Hypothalamus (tissue), 51 donors: ENCODE results near the gene KRTAP3-2.

ENCODE experiments used
- DNase-seq, 51 donors: peaks; one replicate each; lab custom pipeline; 2025; lab: John Stamatoyannopoulos, UW

The KRTAP3-2 gene

GRCh38 chr17:41012326-41013120, 12.8 kb upstream of the KRTAP3-2 start:
- no peak for DNase-seq

DNA sequence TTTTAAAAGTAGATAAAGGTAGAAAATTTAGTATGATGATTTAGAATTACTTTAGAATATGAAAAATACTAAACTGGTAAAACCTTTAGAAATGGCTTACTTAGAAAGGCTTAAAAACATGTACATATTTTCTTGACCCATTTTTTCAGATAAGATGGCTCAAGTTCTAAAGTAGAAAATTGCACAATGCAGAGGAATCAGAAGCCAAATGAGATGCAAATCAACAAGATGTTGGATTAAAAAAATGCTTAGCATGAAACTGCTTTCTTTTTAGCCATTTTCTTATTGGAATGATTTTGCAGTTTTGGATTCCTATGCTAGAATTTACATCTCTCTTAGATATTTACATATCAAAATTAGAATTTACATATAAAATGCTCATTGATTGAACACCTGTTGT, 10.7 kb upstream of the KRTAP3-2 start:
- no peak for DNase-seq

DNA sequence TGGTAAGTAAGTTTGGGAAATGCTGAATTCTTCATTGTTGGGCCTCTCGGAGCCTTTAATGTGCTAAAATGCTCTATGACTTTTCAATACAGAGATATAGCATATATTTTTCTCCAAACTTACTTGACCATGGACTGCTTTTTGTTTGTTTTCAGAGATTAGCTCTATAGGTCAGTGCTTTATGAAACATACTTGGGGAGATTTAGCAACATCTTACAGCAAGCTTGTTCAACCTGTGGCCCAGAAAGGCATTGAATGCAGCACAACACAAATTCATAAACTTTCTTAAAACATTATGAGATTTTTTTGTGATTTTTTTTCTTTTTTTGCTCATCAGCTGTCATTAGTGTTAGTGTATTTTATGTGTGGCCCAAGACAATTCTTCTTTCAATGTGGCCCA, 10.2 kb upstream of the KRTAP3-2 start:
- DNase-seq, result no peak

GRCh38 chr17:41009301-41009760, 9.6 kb upstream of the KRTAP3-2 start:
- DNase-seq, result no peak

DNA sequence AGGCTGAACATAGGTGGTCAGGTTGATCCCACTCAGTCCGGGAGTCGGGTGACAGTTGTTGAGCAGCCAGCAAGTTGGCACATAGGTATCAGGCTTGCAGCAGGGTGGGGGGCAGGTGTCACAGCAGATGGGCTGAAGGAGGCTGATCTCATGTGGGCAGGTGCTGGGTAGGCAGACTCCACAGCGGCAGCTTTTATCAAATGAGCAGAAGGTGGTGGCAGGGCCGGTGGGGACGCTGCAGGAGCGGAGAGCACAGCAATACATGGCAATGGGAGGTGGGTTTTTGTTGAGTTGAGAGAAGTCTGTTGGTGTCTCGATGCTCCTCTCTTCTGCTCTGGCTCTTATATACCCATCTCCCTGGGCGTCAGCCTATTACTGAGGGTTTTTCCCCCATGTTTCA, 9.1 kb upstream of the KRTAP3-2 start, which contains the start of gene KRTAP3-1:
TSS of gene KRTAP3-1 (minus strand) at position 318 of the 400 bp plus-strand sequence. CDS start at position 264, 54 bp downstream.
- no peak for DNase-seq

DNA sequence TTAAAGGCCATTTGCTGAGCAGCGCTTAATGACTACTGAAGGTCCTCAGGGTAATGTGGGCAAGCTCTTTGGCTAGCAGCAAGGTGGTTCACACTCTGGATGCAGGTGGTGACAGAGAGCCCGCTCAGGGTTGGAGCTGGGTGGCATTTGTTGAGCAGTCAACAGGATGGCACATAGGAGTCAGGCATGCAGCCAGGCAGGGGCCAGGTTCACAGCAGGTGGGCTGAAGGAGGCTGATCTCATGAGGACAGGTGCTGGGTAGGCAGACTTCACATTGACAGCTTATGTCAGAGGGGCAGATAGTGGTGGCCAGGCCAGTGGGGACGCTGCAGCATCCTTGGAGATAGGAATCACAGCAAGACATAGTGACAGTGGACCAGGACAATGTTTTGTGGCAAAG, 4.7 kb upstream of the KRTAP3-2 start:
- DNase-seq, result no peak

DNA sequence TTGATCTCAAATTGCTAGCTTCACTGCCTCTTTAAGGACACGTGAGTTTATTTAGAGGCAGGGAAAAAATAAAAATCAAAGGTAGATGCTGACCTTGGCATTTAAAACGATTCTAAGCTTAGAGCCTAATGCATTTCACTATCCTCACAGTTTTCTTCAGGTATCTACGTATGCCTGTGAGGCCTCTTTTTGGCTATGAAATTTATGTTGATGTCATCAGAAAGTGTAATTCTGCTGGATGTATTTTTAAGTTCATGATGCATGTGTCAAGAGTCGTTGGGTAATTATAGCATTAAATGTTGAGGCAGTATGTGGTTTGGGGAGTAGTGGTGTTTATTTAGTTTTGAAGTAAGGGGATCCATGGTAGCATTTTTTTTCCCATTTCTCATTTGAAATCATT, 4.2 kb upstream of the KRTAP3-2 start:
- no peak for DNase-seq

GRCh38 chr17:41002814-41003213, 3.1 kb upstream of the KRTAP3-2 start:
- no peak for DNase-seq

DNA sequence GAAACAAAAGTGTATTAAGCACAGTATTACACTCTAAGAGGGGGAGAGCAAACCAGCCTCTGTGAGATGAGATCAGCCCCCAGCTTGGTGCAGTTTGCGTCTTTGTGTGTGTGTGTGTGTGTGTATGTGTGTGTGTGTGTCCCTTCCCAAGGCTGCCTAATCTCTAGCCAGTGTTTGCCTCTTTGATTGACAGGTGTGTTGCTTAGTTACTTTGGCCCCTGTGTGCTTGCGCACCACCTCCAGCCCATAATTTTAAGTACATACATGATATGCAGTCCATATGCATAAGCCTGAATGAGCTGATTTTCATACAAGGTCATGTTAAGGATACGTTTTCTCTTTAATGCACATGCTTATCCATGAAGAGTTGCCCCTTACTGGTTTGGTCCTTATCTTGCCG, 2.1 kb upstream of the KRTAP3-2 start:
- no peak for DNase-seq

DNA sequence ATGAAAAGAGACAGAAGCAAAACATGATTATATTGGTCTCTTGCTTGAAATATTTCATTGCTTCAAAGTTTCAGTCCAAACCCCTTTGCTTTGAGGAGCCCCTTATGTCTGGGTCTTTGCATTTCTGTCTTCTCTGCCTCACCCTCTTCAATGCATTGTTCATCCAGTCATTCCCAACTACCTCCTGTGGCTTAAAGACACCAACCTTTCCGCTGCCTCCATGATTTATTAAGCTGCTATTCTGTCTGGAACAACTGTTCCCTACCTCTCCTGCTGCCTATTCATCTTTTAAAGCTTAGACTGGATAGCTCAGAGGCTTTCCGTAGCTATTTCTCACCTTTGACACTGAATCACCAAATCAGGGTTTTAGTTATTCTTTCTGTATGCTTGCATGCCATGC, 2.3 kb downstream of the KRTAP3-2 start:
- DNase-seq, result no peak

- DNase-seq, result no peak
Observed at GRCh38 chr17:40996829-40997228, 2.9 kb downstream of the KRTAP3-2 start.

DNA sequence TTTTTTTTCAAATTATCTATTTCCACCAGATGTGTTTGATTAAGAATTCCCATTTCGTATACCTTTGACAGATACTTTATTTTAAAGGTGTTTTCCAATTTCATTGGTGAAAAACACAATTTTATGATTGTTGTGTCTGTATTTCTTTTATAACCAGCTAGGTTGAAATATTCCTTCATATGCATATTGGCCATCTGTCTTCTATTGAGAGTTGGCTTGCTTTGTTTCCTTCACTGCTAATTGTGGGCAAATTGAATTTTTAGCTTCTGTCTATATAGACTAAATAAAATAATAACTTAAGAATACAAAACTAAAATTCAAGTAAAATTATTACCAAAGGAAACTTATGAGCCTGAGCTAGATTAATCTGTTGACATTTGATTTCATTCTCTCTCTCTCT, 4.6 kb downstream of the KRTAP3-2 start:
- no peak for DNase-seq

DNA sequence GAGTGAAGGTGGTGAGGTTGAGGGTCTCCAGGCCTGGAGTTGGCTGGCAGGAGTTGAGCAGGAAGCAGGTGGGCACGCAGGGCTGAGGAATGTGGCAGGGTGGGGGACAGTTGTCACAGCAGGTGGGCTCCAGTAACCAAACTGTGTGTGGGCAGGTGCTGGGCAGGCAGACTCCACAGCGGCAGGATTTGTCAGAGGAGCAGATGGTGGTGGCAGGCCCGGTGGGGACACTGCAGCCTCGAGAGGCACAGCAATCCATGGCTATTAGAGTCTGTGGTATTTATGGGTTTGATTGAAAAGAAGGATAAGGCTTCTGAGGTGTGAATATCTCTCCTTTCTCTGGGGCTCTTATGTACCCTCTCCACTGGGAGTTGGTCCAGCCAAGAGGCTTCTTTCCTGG, 5.9 kb downstream of the KRTAP3-2 start, which contains the start of gene KRTAP3-3:
TSS of gene KRTAP3-3 (minus strand) at position 326 of the 400 bp plus-strand sequence. CDS start at position 259, 67 bp downstream.
- no peak for DNase-seq

GRCh38 chr17:40993084-40993483, 6.6 kb downstream of the KRTAP3-2 start:
- no peak for DNase-seq

GRCh38 chr17:40992666-40993065, 7.0 kb downstream of the KRTAP3-2 start:
- DNase-seq, result no peak

DNA sequence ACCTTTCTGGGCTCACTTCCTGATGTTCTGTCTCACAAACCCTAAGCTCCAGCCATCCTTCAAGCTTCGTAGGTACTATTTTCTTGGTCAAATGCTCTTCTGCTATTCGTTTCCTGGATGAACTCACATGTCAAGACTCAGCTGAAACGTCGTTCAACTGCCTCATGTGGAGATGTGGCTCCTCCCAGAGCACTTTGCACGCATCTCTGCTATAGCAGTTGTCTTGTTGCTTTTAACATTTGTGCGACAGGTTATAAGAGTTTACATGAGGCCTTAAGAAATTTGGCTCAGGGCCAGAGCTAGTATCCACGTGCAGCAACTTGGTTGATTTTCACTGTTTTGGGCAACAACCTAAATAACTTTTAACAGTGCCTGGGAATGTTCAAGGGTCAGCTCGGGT, 12.8 kb downstream of the KRTAP3-2 start:
- no peak for DNase-seq

DNA sequence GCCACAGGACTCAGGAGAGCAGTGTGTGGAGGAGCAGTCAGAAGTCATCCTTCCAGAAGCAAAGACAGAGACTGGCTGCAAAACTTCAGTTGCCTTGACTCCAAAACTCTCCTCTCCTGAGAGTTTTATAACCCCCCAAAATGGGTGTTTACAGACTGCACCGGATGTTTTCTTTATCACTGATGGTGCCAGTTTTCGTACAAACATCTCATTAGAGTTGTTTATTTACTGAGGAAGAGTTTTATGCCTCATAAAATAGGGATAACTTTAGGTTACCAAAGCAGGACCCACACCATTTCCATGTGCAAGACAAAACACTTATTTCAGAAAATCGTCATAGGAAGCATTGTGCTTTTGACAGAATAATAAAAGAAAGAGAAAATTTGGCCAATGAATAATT, 15.5 kb downstream of the KRTAP3-2 start, which contains the start of gene KRT40:
TSS of gene KRT40 (minus strand) at position 101 of the 400 bp plus-strand sequence. CDS start at position 48, 53 bp downstream.
- DNase-seq, result no peak

- DNase-seq, result no peak
Observed at GRCh38 chr17:40981115-40981514, 18.6 kb downstream of the KRTAP3-2 start.

GRCh38 chr17:40980596-40980995, 19.1 kb downstream of the KRTAP3-2 start:
- DNase-seq, result peak in 23 of 51 donors; percentile 1 to 48 (median 18)

DNA sequence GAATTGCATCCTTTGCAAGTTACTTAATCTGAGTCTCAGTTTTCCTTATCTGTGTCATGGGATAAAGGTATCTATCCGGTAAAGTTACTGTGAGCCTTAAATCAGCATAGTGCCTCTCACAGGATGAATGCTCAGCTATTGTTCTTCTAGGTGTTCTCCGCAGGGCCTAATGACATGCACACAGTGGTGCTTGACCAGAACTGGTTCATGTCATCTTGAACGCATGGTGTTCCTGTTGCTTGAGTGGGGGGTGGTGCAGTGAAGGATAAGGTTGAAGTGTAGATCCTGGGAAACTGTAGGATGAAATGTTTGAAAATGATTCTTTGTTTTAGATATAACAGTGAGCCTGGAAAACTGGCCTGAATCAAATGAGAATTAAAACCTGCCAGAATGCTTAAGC, 19.6 kb downstream of the KRTAP3-2 start:
- no peak for DNase-seq

GRCh38 chr17:40978575-40979151, 21.0 kb downstream of the KRTAP3-2 start:
- no peak for DNase-seq

DNA sequence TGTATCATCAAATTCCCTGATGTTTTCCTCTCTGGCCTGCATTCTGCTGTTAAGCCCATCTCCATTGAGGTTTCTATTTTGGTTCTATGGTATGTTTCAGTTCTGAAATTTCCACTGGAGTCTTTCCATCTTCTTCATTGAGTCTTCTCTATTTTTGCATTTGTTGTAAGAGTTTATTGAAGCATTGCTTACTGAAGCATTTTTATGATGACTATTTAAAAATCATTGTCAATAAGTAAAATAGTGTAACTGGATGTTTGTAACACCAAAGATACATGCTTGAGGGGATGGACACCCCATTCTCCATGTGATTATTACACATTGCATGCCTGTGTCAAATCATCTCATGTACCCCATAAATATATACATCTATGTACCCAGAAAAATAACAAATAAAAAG, 24.2 kb downstream of the KRTAP3-2 start:
- no peak for DNase-seq
